HepG2 (cell line): Measurements from ENCODE around the gene STYK1. TPM values are rescaled to one million over a fixed set of nuclear protein-coding genes. Genes with fewer than 3 reads are reported as not detected.

Experiments used
- ATAC-seq: fragments of 200-7000 bp; cut with Tn5 transposase; 3 replicates; pipeline ENCODE4 v1.9.1; 2020; ENCODE audit warnings: mild to moderate bottlenecking, moderate library complexity
- BruUV-seq: library from RNA; stranded (reverse); fragments of 400-500 nt; replicated peaks from 2 replicates; lab custom pipeline; 2021; lab: Mats Ljungman, UMichigan
- CTCF ChIA-PET: fragments of 300-600 bp; formaldehyde crosslinking; extraction: SDS; loops from one replicate; lab custom pipeline; 2021; ENCODE audit warnings: low total read pairs, inconsistent platforms, low intra/inter-chr PET ratio; lab: Yijun Ruan, JAX
- POLR2A ChIA-PET: fragments of 350-600 bp; sonication (Branson Sonifier 250); formaldehyde crosslinking; loops from one replicate; lab custom pipeline; 2020; ENCODE audit warnings: antibody characterized with exemption, inconsistent platforms; lab: Yijun Ruan, JAX
- DNase-seq: peaks from one replicate; pipeline ENCODE4 v3.0.0-alpha.2; 2015; ENCODE audit warnings: low spot score
- FAIRE-seq: peaks from 3 replicates; lab custom pipeline; 2011; peaks lifted over from hg19 to GRCh38; lab: Jason Lieb, UNC
- H2AFZ ChIP-seq: one replicate; pipeline ENCODE4 v1.6.1; 2011; ENCODE audit warnings: low read length, inconsistent platforms
- H3K27ac ChIP-seq: fragments of 300-600 bp; 3 replicates; pipeline ENCODE4 v1.8.0; 2011; ENCODE audit warnings: mixed run types, mild to moderate bottlenecking, mixed read lengths, low read length, inconsistent platforms; ENCODE audit not compliant: insufficient read depth; ENCODE audit errors: extremely low read length
- H3K27me3 ChIP-seq, 2 experiments: fragments of 200-600 bp in 1 of 2; 2 replicates in 1 of 2; 3 replicates in 1 of 2; pipeline versions ENCODE4 v1.6.0 to v1.8.0; 2011; ENCODE audit warnings: low read length in 2 of 2, mild to moderate bottlenecking in 2 of 2, moderate library complexity in 2 of 2, inconsistent platforms in 1 of 2; ENCODE audit not compliant: insufficient read depth in 2 of 2, control insufficient read depth in 1 of 2
- H3K36me3 ChIP-seq, 2 experiments: fragments of 200-600 bp in 1 of 2; replicated peaks in 1 of 2; 2 replicates in 1 of 2; 3 replicates in 1 of 2; pipeline versions ENCODE4 v1.5.1 to v1.8.0; 2011; ENCODE audit warnings: low read length in 2 of 2, inconsistent platforms in 1 of 2; ENCODE audit not compliant: insufficient read depth in 2 of 2, control insufficient read depth in 1 of 2
- H3K4me1 ChIP-seq: 2 replicates; pipeline ENCODE4 v1.5.1; 2012; ENCODE audit warnings: low read length, inconsistent platforms; ENCODE audit not compliant: insufficient read depth
- H3K4me2 ChIP-seq: 2 replicates; pipeline ENCODE4 v1.6.0; 2011; ENCODE audit warnings: low read depth, low read length, inconsistent platforms
- H3K4me3 ChIP-seq, 3 experiments: fragments of 200-600 bp in 1 of 3; sonication (generic), shearing (Covaris generic) in 1 of 3; replicated peaks in 1 of 3; 2 replicates each; pipeline ENCODE4 v1.5.1; 2011 to 2016; ENCODE audit warnings: low read length in 3 of 3, inconsistent platforms in 2 of 3, low read depth in 2 of 3, mild to moderate bottlenecking in 2 of 3, control low read depth in 1 of 3, mixed read lengths in 1 of 3; ENCODE audit not compliant: insufficient read depth in 1 of 3
- H3K79me2 ChIP-seq: one replicate; pipeline ENCODE4 v1.6.1; 2011; ENCODE audit warnings: low read length, inconsistent platforms; ENCODE audit not compliant: insufficient read depth
- H3K9ac ChIP-seq: 2 replicates; pipeline ENCODE4 v1.6.0; 2011; ENCODE audit warnings: mild to moderate bottlenecking, low read depth, low read length, inconsistent platforms; ENCODE audit not compliant: insufficient read depth
- H3K9me3 ChIP-seq: 2 replicates; pipeline ENCODE4 v1.5.1; 2012; ENCODE audit warnings: mild to moderate bottlenecking, low read length
- H4K20me1 ChIP-seq: 2 replicates; pipeline ENCODE4 v1.6.0; 2011; ENCODE audit warnings: inconsistent platforms, mild to moderate bottlenecking, low read length, moderate library complexity; ENCODE audit not compliant: insufficient read depth
- GATAD2A ChIP-seq: IDR thresholded peaks from 2 replicates; pipeline ENCODE4 v1.6.1; 2016
- GMEB1 ChIP-seq: sonication (generic); formaldehyde crosslinking; IDR thresholded peaks from 2 replicates; pipeline ENCODE4 v1.5.1; 2020; ENCODE audit warnings: missing genetic modification reagents, mild to moderate bottlenecking, borderline replicate concordance
- HDAC6 ChIP-seq: fragments of 200-600 bp; sonication (generic); IDR thresholded peaks from 2 replicates; pipeline ENCODE4 v1.7.0; 2017; ENCODE audit warnings: mild to moderate bottlenecking, antibody characterized with exemption, low read length, low read depth
- JUNB ChIP-seq: sonication (generic); formaldehyde crosslinking; IDR thresholded peaks from 2 replicates; pipeline ENCODE4 v1.8.0; 2022; ENCODE audit warnings: missing genetic modification reagents, mild to moderate bottlenecking, borderline replicate concordance
- MAFK ChIP-seq, 2 experiments: IDR thresholded peaks in 1 of 2; conservative IDR thresholded peaks in 1 of 2; 2 replicates each; pipeline ENCODE4 v1.6.1; 2011; ENCODE audit warnings: improper control_type of control experiment in 2 of 2, low read length in 2 of 2
- MTF2 ChIP-seq: sonication (generic); formaldehyde crosslinking; IDR thresholded peaks from 2 replicates; pipeline ENCODE4 v1.5.0; 2020; ENCODE audit warnings: missing genetic modification reagents, borderline replicate concordance
- PLSCR1 ChIP-seq: sonication (generic); formaldehyde crosslinking; IDR thresholded peaks from 2 replicates; pipeline ENCODE4 v1.5.0; 2020; ENCODE audit warnings: missing genetic modification reagents, mild to moderate bottlenecking, borderline replicate concordance
- U2AF2 ChIP-seq: fragments of 200-400 bp; formaldehyde crosslinking; IDR thresholded peaks from 2 replicates; pipeline ENCODE4 v1.6.1; 2017; ENCODE audit warnings: low read depth, mild to moderate bottlenecking, low read length
- ZNF33B ChIP-seq: sonication (generic); formaldehyde crosslinking; IDR thresholded peaks from 2 replicates; pipeline ENCODE4 v1.5.1; 2020; ENCODE audit warnings: mild to moderate bottlenecking, missing genetic modification reagents
- ZNF747 ChIP-seq: sonication (generic); formaldehyde crosslinking; IDR thresholded peaks from 2 replicates; pipeline ENCODE4 v1.8.1; 2023; ENCODE audit warnings: missing genetic modification reagents, mild to moderate bottlenecking, borderline replicate concordance
- WGBS: methylation state at CpG from one replicate; pipeline ENCODE4 v1.1.6; 2017; ENCODE audit warnings: low lambda C conversion rate; 5-methylcytosine and 5-hydroxymethylcytosine counted together
- in situ Hi-C: cut with HindIII; loops from 2 replicates; pipeline ENCODE4 v1.10.0; 2017; ENCODE audit warnings: low pct_unique_long_range_greater_than_20kb; ENCODE audit not compliant: extremely low pct_ligation_motif_present
- intact Hi-C: fragments of 100-400 bp; cut with micrococcal nuclease; formaldehyde crosslinking; loops from one replicate; pipeline ENCODE4 v1.10.0; 2022; ENCODE audit not compliant: unreplicated experiment
- polyA plus RNA-seq, 8 experiments: library from polyadenylated mRNA; depleted of rRNA in 3 of 8; stranded (reverse) in 7 of 8; unstranded in 1 of 8; fragments of >200 nt; fragmentation: Illumina TruSeq in 4 of 8; extraction: Trizol in 4 of 8; gene quantifications; 2 replicates each; pipeline versions ENCODE4 v1.2.1 to v1.2.3, GENCODE V29; 2011 to 2016; ENCODE audit warnings: low read depth in 4 of 8, missing spikeins in 1 of 8, mixed read lengths in 1 of 8; ENCODE audit not compliant: insufficient read depth in 1 of 8
- total RNA-seq, 5 experiments: library from RNA; depleted of rRNA; stranded (reverse); fragments of >200 nt; fragmentation: Illumina TruSeq; extraction: Trizol; gene quantifications; 2 replicates each; pipeline ENCODE4 v1.2.3, GENCODE V29; 2016; ENCODE audit warnings: low read depth in 1 of 5

The STYK1 gene
- total and polyA plus RNA-seq, 2 of the 13 experiments (the other 11 are each of a cell fraction or from before 2014, with no cell fraction given): not detected

- FAIRE-seq (no peak), DNase-seq (peak; percentile 3), ATAC-seq (no peak)
- intact Hi-C loops (no loop called here), in situ Hi-C loops (no loop called here)
- Histone ChIP-seq H3K27me3 (peaks cover 0 to 17% of the 10 kb centered on the region in 2 experiments; a peak in 2 of 5 replicates), H2AFZ (no peak overlapping the region), H3K4me1 (no peaks in the 10 kb centered on the region), H3K9me3 (no peaks in the 10 kb centered on the region), H3K27ac (no peak overlapping the region), H3K4me2 (no peak overlapping the region), H3K36me3 (no peaks in the 10 kb centered on the region), H3K9ac (no peak overlapping the region), H3K79me2 (no peaks in the 10 kb centered on the region), H4K20me1 (no peaks in the 10 kb centered on the region), H3K4me3 (no peak overlapping the region)
- TF ChIP-seq ZNF747 (CRISPR knock-in tag): no peak
- TF ChIP-seq PLSCR1 (CRISPR knock-in tag): no peak
- no peak for TF ChIP-seq GATAD2A
- no peak for TF ChIP-seq HDAC6
- no peak for TF ChIP-seq U2AF2
- no peak for TF ChIP-seq JUNB (CRISPR knock-in tag)
- no peak for TF ChIP-seq GMEB1 (CRISPR knock-in tag)
- no peak for TF ChIP-seq ZNF33B (CRISPR knock-in tag)
- TF ChIP-seq MAFK (conservative IDR thresholded peaks at IDR 0.05 in 1 of 2, IDR thresholded peaks at IDR 0.05 in 1 of 2; ENCODE audit: low read length in 2 of 2): no peak
- TF ChIP-seq MTF2 (CRISPR knock-in tag): no peak
- ChIA-PET CTCF (no interaction called here), POLR2A (no interaction called here)
- 4% methylated on average over 5 of the region's 5 CpGs for WGBS
- no TSS peak for BruUV-seq
These were observed 39.4 kb downstream of the STYK1 start for GRCh38 chr12:10634427-10634826.
